HepG2 (cell line): ENCODE data around the gene LIME1. TPM values are rescaled to one million over a fixed set of nuclear protein-coding genes. Genes with fewer than 3 reads are reported as not detected.

Experiments
- ATAC-seq: fragments of 200-7000 bp; cut with Tn5 transposase; 3 replicates; pipeline ENCODE4 v1.9.1; 2020; ENCODE audit warnings: mild to moderate bottlenecking, moderate library complexity
- BruUV-seq: library from RNA; stranded (reverse); fragments of 400-500 nt; replicated peaks from 2 replicates; lab custom pipeline; 2021; lab: Mats Ljungman, UMichigan
- CTCF ChIA-PET: fragments of 300-600 bp; formaldehyde crosslinking; extraction: SDS; loops from one replicate; lab custom pipeline; 2021; ENCODE audit warnings: low total read pairs, inconsistent platforms, low intra/inter-chr PET ratio; lab: Yijun Ruan, JAX
- POLR2A ChIA-PET: fragments of 350-600 bp; sonication (Branson Sonifier 250); formaldehyde crosslinking; loops from one replicate; lab custom pipeline; 2020; ENCODE audit warnings: antibody characterized with exemption, inconsistent platforms; lab: Yijun Ruan, JAX
- DNase-seq: peaks from one replicate; pipeline ENCODE4 v3.0.0-alpha.2; 2015; ENCODE audit warnings: low spot score
- FAIRE-seq: peaks from 3 replicates; lab custom pipeline; 2011; peaks lifted over from hg19 to GRCh38; lab: Jason Lieb, UNC
- H2AFZ ChIP-seq: one replicate; pipeline ENCODE4 v1.6.1; 2011; ENCODE audit warnings: low read length, inconsistent platforms
- H3K27ac ChIP-seq: fragments of 300-600 bp; 3 replicates; pipeline ENCODE4 v1.8.0; 2011; ENCODE audit warnings: mixed run types, mild to moderate bottlenecking, mixed read lengths, low read length, inconsistent platforms; ENCODE audit not compliant: insufficient read depth; ENCODE audit errors: extremely low read length
- H3K27me3 ChIP-seq, 2 experiments: fragments of 200-600 bp in 1 of 2; 2 replicates in 1 of 2; 3 replicates in 1 of 2; pipeline versions ENCODE4 v1.6.0 to v1.8.0; 2011; ENCODE audit warnings: low read length in 2 of 2, mild to moderate bottlenecking in 2 of 2, moderate library complexity in 2 of 2, inconsistent platforms in 1 of 2; ENCODE audit not compliant: insufficient read depth in 2 of 2, control insufficient read depth in 1 of 2
- H3K36me3 ChIP-seq, 2 experiments: fragments of 200-600 bp in 1 of 2; replicated peaks in 1 of 2; 2 replicates in 1 of 2; 3 replicates in 1 of 2; pipeline versions ENCODE4 v1.5.1 to v1.8.0; 2011; ENCODE audit warnings: low read length in 2 of 2, inconsistent platforms in 1 of 2; ENCODE audit not compliant: insufficient read depth in 2 of 2, control insufficient read depth in 1 of 2
- H3K4me1 ChIP-seq: 2 replicates; pipeline ENCODE4 v1.5.1; 2012; ENCODE audit warnings: low read length, inconsistent platforms; ENCODE audit not compliant: insufficient read depth
- H3K4me2 ChIP-seq: 2 replicates; pipeline ENCODE4 v1.6.0; 2011; ENCODE audit warnings: low read depth, low read length, inconsistent platforms
- H3K4me3 ChIP-seq, 3 experiments: fragments of 200-600 bp in 1 of 3; sonication (generic), shearing (Covaris generic) in 1 of 3; replicated peaks in 1 of 3; 2 replicates each; pipeline ENCODE4 v1.5.1; 2011 to 2016; ENCODE audit warnings: low read length in 3 of 3, inconsistent platforms in 2 of 3, low read depth in 2 of 3, mild to moderate bottlenecking in 2 of 3, control low read depth in 1 of 3, mixed read lengths in 1 of 3; ENCODE audit not compliant: insufficient read depth in 1 of 3
- H3K79me2 ChIP-seq: one replicate; pipeline ENCODE4 v1.6.1; 2011; ENCODE audit warnings: low read length, inconsistent platforms; ENCODE audit not compliant: insufficient read depth
- H3K9ac ChIP-seq: 2 replicates; pipeline ENCODE4 v1.6.0; 2011; ENCODE audit warnings: mild to moderate bottlenecking, low read depth, low read length, inconsistent platforms; ENCODE audit not compliant: insufficient read depth
- H3K9me3 ChIP-seq: 2 replicates; pipeline ENCODE4 v1.5.1; 2012; ENCODE audit warnings: mild to moderate bottlenecking, low read length
- H4K20me1 ChIP-seq: 2 replicates; pipeline ENCODE4 v1.6.0; 2011; ENCODE audit warnings: inconsistent platforms, mild to moderate bottlenecking, low read length, moderate library complexity; ENCODE audit not compliant: insufficient read depth
- BORCS8-MEF2B ChIP-seq: sonication (generic); formaldehyde crosslinking; IDR thresholded peaks from 2 replicates; pipeline ENCODE4 v1.8.0; 2022; ENCODE audit warnings: mild to moderate bottlenecking, missing genetic modification reagents
- EED ChIP-seq: sonication (generic); formaldehyde crosslinking; IDR thresholded peaks from 2 replicates; pipeline ENCODE4 v1.5.0; 2020; ENCODE audit warnings: mild to moderate bottlenecking, missing genetic modification reagents
- FOXO1 ChIP-seq: sonication (generic); formaldehyde crosslinking; IDR thresholded peaks from 2 replicates; pipeline ENCODE4 v1.4.0; 2020; ENCODE audit warnings: missing genetic modification reagents
- HOXA9 ChIP-seq: sonication (generic); formaldehyde crosslinking; IDR thresholded peaks from 2 replicates; pipeline ENCODE4 v1.8.1; 2022; ENCODE audit warnings: missing genetic modification reagents, mild to moderate bottlenecking, moderate library complexity, borderline replicate concordance
- IRX3 ChIP-seq: sonication (generic); formaldehyde crosslinking; IDR thresholded peaks from 2 replicates; pipeline ENCODE4 v1.8.1; 2023; ENCODE audit warnings: mild to moderate bottlenecking, low read depth, missing genetic modification reagents, borderline replicate concordance
- LBX2 ChIP-seq: sonication (generic); formaldehyde crosslinking; IDR thresholded peaks from 2 replicates; pipeline ENCODE4 v1.5.0; 2020; ENCODE audit warnings: missing genetic modification reagents, mild to moderate bottlenecking, borderline replicate concordance
- PATZ1 ChIP-seq: sonication (generic); formaldehyde crosslinking; IDR thresholded peaks from 2 replicates; pipeline ENCODE4 v1.4.0; 2020; ENCODE audit warnings: missing genetic modification reagents
- RNF2 ChIP-seq: fragments of 450-650 bp; conservative IDR thresholded peaks from 2 replicates; pipeline ENCODE4 v1.6.1; 2016; ENCODE audit warnings: low read depth
- SRSF9 ChIP-seq: fragments of 200-400 bp; formaldehyde crosslinking; IDR thresholded peaks from 2 replicates; pipeline ENCODE4 v1.6.1; 2018; ENCODE audit warnings: borderline replicate concordance, mild to moderate bottlenecking, low read depth, low read length; ENCODE audit not compliant: insufficient read depth, poor library complexity, severe bottlenecking
- U2AF2 ChIP-seq: fragments of 200-400 bp; formaldehyde crosslinking; IDR thresholded peaks from 2 replicates; pipeline ENCODE4 v1.6.1; 2017; ENCODE audit warnings: low read depth, mild to moderate bottlenecking, low read length
- WGBS: methylation state at CpG from one replicate; pipeline ENCODE4 v1.1.6; 2017; ENCODE audit warnings: low lambda C conversion rate; 5-methylcytosine and 5-hydroxymethylcytosine counted together
- in situ Hi-C: cut with HindIII; loops from 2 replicates; pipeline ENCODE4 v1.10.0; 2017; ENCODE audit warnings: low pct_unique_long_range_greater_than_20kb; ENCODE audit not compliant: extremely low pct_ligation_motif_present
- intact Hi-C: fragments of 100-400 bp; cut with micrococcal nuclease; formaldehyde crosslinking; loops from one replicate; pipeline ENCODE4 v1.10.0; 2022; ENCODE audit not compliant: unreplicated experiment
- polyA plus RNA-seq, 8 experiments: library from polyadenylated mRNA; depleted of rRNA in 3 of 8; stranded (reverse) in 7 of 8; unstranded in 1 of 8; fragments of >200 nt; fragmentation: Illumina TruSeq in 4 of 8; extraction: Trizol in 4 of 8; gene quantifications; 2 replicates each; pipeline versions ENCODE4 v1.2.1 to v1.2.3, GENCODE V29; 2011 to 2016; ENCODE audit warnings: low read depth in 4 of 8, missing spikeins in 1 of 8, mixed read lengths in 1 of 8; ENCODE audit not compliant: insufficient read depth in 1 of 8
- total RNA-seq, 5 experiments: library from RNA; depleted of rRNA; stranded (reverse); fragments of >200 nt; fragmentation: Illumina TruSeq; extraction: Trizol; gene quantifications; 2 replicates each; pipeline ENCODE4 v1.2.3, GENCODE V29; 2016; ENCODE audit warnings: low read depth in 1 of 5
- TF ChIP-seq, protein P1 (sequence below): sonication (generic); formaldehyde crosslinking; IDR thresholded peaks from 2 replicates; pipeline ENCODE4 v1.8.1; 2023; ENCODE audit warnings: missing genetic modification reagents, mild to moderate bottlenecking, borderline replicate concordance
- TF ChIP-seq, protein P2 (sequence below): sonication (generic); formaldehyde crosslinking; IDR thresholded peaks from 2 replicates; pipeline ENCODE4 v1.4.0; 2020; ENCODE audit warnings: mild to moderate bottlenecking, low read depth, missing genetic modification reagents
- TF ChIP-seq, protein P3 (sequence below): sonication (generic); formaldehyde crosslinking; IDR thresholded peaks from 2 replicates; pipeline ENCODE4 v1.5.1; 2020; ENCODE audit warnings: mild to moderate bottlenecking, missing genetic modification reagents, moderate library complexity

The LIME1 gene
- total and polyA plus RNA-seq, 2 of the 13 experiments (the other 11 are each of a cell fraction or from before 2014, with no cell fraction given), result 13.0 to 61.5 TPM

GRCh38 chr20:63739130-63740069 lies 2.9 kb downstream of the LIME1 start, which contains the start of gene SLC2A4RG (continued):
- TF ChIP-seq EED (CRISPR knock-in tag) (peak; percentile 77; the same call in 1 of the 2 replicates), FOXO1 (CRISPR knock-in tag) (peak; percentile 78), RNF2 (peak; percentile 63; the same call in 1 of the 2 replicates)
- TF ChIP-seq, all 625 proteins: peak for 382

DNA sequence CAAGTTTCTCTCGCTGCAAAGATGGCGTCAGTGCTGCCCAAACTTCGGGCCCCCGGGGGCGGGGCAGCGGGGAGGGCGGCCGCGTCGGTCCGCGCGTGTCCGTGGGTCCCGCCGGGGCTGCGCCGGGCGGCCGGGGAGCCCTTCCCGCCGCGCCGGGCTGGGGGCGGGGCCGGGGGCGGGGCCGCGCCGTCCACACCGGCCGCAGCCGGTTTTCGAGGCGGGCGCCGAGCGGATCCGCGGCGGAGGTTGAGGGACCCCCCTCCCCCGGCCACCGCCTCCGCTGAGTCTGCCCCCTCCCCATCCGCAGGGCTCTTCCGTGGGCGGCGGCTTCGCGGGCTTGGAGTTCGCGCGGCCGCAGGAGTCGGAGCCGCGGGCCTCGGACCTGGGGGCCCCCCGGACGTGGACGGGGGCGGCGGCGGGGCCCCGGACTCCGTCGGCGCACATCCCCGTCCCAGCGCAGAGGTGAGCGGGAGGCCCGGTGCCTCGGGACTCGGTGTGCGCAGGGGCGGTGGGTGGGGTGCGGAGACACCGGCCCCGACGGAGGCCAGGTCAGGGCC lies 3.7 kb downstream of the LIME1 start:
- Histone ChIP-seq H3K9me3 (no peaks in the 10 kb centered on the region), H3K36me3 (peaks cover 25 to 28% of the 10 kb centered on the region in 2 experiments), H3K4me1 (peaks cover 64% of the 10 kb centered on the region), H3K9ac (peak overlapping the region; percentile 84), H2AFZ (no peak overlapping the region), H3K4me2 (peak overlapping the region; percentile 95), H3K27ac (peak overlapping the region; percentile 92), H3K4me3 (peak overlapping the region; percentile 61 to 84 (median 83)), H3K27me3 (no peaks in the 10 kb centered on the region), H3K79me2 (peaks cover 23% of the 10 kb centered on the region), H4K20me1 (no peaks in the 10 kb centered on the region)
- ChIA-PET POLR2A (interaction anchor here (0.6 to 2.4 kb wide), 27 partner anchors 10 to 322 kb away, joined by 3 to 41 read pairs (median 6); partner anchors contain the start of genes ARFRP1, DNAJC5, GMEB2 and PRPF6), CTCF (no interaction called here)
- FAIRE-seq (no peak), DNase-seq (no peak), ATAC-seq (no peak)
- intact Hi-C loops, result loop anchor here (2.0 to 10.0 kb wide), 3 partner anchors 33 to 125 kb away; partner anchors contain the start of genes ABHD16B, ARFRP1 and TPD52L2
- WGBS, result 0% methylated on average over 10 of the region's 80 CpGs
- no TSS peak for BruUV-seq
- in situ Hi-C loops, result loop anchor here (5.0 kb wide), 1 partner anchor 33 kb away; the partner anchor contains the start of genes ARFRP1 and ZGPAT
- peak; percentile 27 for TF ChIP-seq IRX3
- no peak for TF ChIP-seq SRSF9
- TF ChIP-seq LBX2 (CRISPR knock-in tag), result 0 out of 2 replicates have a peak, but pooled peaks have one; percentile 13
- peak; percentile 81 for TF ChIP-seq HOXA9
- no peak for TF ChIP-seq U2AF2
- TF ChIP-seq BORCS8-MEF2B (CRISPR knock-in tag), result 0 out of 2 replicates have a peak, but pooled peaks have one; percentile 7
- TF ChIP-seq PATZ1, result peak; percentile 58
- TF ChIP-seq, protein P1, sequence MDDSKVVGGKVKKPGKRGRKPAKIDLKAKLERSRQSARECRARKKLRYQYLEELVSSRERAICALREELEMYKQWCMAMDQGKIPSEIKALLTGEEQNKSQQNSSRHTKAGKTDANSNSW (CRISPR knock-in tag), result peak; percentile 87
- TF ChIP-seq, protein P2, sequence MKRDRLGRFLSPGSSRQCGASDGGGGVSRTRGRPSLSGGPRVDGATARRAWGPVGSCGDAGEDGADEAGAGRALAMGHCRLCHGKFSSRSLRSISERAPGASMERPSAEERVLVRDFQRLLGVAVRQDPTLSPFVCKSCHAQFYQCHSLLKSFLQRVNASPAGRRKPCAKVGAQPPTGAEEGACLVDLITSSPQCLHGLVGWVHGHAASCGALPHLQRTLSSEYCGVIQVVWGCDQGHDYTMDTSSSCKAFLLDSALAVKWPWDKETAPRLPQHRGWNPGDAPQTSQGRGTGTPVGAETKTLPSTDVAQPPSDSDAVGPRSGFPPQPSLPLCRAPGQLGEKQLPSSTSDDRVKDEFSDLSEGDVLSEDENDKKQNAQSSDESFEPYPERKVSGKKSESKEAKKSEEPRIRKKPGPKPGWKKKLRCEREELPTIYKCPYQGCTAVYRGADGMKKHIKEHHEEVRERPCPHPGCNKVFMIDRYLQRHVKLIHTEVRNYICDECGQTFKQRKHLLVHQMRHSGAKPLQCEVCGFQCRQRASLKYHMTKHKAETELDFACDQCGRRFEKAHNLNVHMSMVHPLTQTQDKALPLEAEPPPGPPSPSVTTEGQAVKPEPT (CRISPR knock-in tag), result no peak
- TF ChIP-seq, protein P3, sequence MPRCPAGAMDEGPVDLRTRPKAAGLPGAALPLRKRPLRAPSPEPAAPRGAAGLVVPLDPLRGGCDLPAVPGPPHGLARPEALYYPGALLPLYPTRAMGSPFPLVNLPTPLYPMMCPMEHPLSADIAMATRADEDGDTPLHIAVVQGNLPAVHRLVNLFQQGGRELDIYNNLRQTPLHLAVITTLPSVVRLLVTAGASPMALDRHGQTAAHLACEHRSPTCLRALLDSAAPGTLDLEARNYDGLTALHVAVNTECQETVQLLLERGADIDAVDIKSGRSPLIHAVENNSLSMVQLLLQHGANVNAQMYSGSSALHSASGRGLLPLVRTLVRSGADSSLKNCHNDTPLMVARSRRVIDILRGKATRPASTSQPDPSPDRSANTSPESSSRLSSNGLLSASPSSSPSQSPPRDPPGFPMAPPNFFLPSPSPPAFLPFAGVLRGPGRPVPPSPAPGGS, result 0 out of 2 replicates have a peak, but pooled peaks have one; percentile 34
